K562 (cell line): ENCODE results near the gene MYPN.

Experiments
- ATF3 ChIP-seq, 2 experiments: fragments of 450-650 bp in 1 of 2; sonication (generic) in 1 of 2; formaldehyde crosslinking in 1 of 2; IDR thresholded peaks in 1 of 2; conservative IDR thresholded peaks in 1 of 2; 2 replicates each; pipeline versions ENCODE4 v1.6.1 to v1.8.1; 2016 to 2023; ENCODE audit warnings: mild to moderate bottlenecking in 2 of 2, moderate library complexity in 2 of 2, inconsistent platforms in 1 of 2, missing genetic modification reagents in 1 of 2
- CTCF ChIP-seq, 3 experiments: IDR thresholded peaks in 2 of 3; conservative IDR thresholded peaks in 1 of 3; 2 replicates each; pipeline ENCODE4 v1.5.1; 2011 to 2012; ENCODE audit warnings: low read length in 3 of 3, mild to moderate bottlenecking in 3 of 3, control low read depth in 2 of 3, improper control_type of control experiment in 1 of 3, inconsistent platforms in 1 of 3, low read depth in 1 of 3, mixed read lengths in 1 of 3, moderate library complexity in 1 of 3; ENCODE audit not compliant: insufficient read depth in 2 of 3
- ELF1 ChIP-seq: fragments of 200-800 bp; sonication (Bioruptor generic); IDR thresholded peaks from 2 replicates; pipeline ENCODE4 v1.6.1; 2016; ENCODE audit warnings: missing genetic modification characterization, missing compliant biosample characterization
- MEF2A ChIP-seq: IDR thresholded peaks from 2 replicates; pipeline ENCODE4 v1.6.1; 2011; ENCODE audit warnings: low read depth, mild to moderate bottlenecking, low read length, moderate library complexity; ENCODE audit not compliant: control insufficient read depth
- NR1H2 ChIP-seq: sonication (generic); formaldehyde crosslinking; IDR thresholded peaks from 2 replicates; pipeline ENCODE4 v1.4.0; 2020; ENCODE audit warnings: mild to moderate bottlenecking, missing genetic modification reagents
- U2AF2 ChIP-seq: fragments of 200-400 bp; formaldehyde crosslinking; optimal IDR thresholded peaks from 2 replicates; pipeline ENCODE3; 2017; ENCODE audit warnings: low read depth, mild to moderate bottlenecking, low read length
- ZFP1 ChIP-seq: fragments of 450-650 bp; formaldehyde crosslinking; IDR thresholded peaks from 2 replicates; pipeline ENCODE4 v1.4.0; 2020; ENCODE audit warnings: mild to moderate bottlenecking, mixed read lengths
- ZFP36 ChIP-seq: fragments of 150-350 bp; IDR thresholded peaks from 2 replicates; pipeline ENCODE4 v1.6.1; 2018; ENCODE audit warnings: low read length, low read depth; ENCODE audit not compliant: partially characterized antibody
- TF ChIP-seq, protein P1 (sequence below): fragments of 250-450 bp; sonication (Bioruptor Pico); IDR thresholded peaks from 2 replicates; pipeline ENCODE4 v1.4.0; 2020; ENCODE audit warnings: mild to moderate bottlenecking, moderate library complexity
- TF ChIP-seq, protein P2 (sequence below): sonication (generic); formaldehyde crosslinking; IDR thresholded peaks from 2 replicates; pipeline ENCODE4 v1.8.1; 2023; ENCODE audit warnings: mild to moderate bottlenecking, missing genetic modification reagents, moderate library complexity
- TF ChIP-seq, protein P3 (sequence below), 2 experiments: fragments of 200-800 bp in 1 of 2; sonication (Bioruptor generic) in 1 of 2; sonication (generic) in 1 of 2; formaldehyde crosslinking in 1 of 2; IDR thresholded peaks in 1 of 2; conservative IDR thresholded peaks in 1 of 2; 2 replicates each; pipeline versions ENCODE4 v1.5.0 to v1.6.1; 2016 to 2020; ENCODE audit warnings: missing compliant biosample characterization in 1 of 2, missing genetic modification characterization in 1 of 2, missing genetic modification reagents in 1 of 2

GRCh38 chr10:68099736-68100135 is 9.6 kb upstream of the MYPN start:
- TF ChIP-seq, protein P1, sequence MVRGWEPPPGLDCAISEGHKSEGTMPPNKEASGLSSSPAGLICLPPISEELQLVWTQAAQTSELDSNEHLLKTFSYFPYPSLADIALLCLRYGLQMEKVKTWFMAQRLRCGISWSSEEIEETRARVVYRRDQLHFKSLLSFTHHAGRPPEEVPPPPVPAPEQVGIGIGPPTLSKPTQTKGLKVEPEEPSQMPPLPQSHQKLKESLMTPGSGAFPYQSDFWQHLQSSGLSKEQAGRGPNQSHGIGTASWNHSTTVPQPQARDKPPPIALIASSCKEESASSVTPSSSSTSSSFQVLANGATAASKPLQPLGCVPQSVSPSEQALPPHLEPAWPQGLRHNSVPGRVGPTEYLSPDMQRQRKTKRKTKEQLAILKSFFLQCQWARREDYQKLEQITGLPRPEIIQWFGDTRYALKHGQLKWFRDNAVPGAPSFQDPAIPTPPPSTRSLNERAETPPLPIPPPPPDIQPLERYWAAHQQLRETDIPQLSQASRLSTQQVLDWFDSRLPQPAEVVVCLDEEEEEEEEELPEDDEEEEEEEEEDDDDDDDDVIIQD, result no peak
- TF ChIP-seq, protein P2, sequence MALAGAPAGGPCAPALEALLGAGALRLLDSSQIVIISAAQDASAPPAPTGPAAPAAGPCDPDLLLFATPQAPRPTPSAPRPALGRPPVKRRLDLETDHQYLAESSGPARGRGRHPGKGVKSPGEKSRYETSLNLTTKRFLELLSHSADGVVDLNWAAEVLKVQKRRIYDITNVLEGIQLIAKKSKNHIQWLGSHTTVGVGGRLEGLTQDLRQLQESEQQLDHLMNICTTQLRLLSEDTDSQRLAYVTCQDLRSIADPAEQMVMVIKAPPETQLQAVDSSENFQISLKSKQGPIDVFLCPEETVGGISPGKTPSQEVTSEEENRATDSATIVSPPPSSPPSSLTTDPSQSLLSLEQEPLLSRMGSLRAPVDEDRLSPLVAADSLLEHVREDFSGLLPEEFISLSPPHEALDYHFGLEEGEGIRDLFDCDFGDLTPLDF (CRISPR knock-in tag), result no peak
- no peak for TF ChIP-seq NR1H2 (CRISPR knock-in tag)
- TF ChIP-seq ZFP1 (CRISPR knock-in tag), result no peak
- no peak for TF ChIP-seq ZFP36
- TF ChIP-seq ATF3 (IDR thresholded peaks at IDR 0.05), result no peak
- no peak for TF ChIP-seq ATF3 (CRISPR knock-in tag; conservative IDR thresholded peaks at IDR 0.05)
- TF ChIP-seq MEF2A, result no peak
- no peak for TF ChIP-seq U2AF2
- no peak for TF ChIP-seq ELF1
- TF ChIP-seq CTCF (IDR thresholded peaks at IDR 0.05 in 2 of 3, conservative IDR thresholded peaks at IDR 0.05 in 1 of 3; ENCODE audit: insufficient read depth in 2 of 3, low read depth in 1 of 3, low read length in 3 of 3), result no peak
- TF ChIP-seq, protein P3, sequence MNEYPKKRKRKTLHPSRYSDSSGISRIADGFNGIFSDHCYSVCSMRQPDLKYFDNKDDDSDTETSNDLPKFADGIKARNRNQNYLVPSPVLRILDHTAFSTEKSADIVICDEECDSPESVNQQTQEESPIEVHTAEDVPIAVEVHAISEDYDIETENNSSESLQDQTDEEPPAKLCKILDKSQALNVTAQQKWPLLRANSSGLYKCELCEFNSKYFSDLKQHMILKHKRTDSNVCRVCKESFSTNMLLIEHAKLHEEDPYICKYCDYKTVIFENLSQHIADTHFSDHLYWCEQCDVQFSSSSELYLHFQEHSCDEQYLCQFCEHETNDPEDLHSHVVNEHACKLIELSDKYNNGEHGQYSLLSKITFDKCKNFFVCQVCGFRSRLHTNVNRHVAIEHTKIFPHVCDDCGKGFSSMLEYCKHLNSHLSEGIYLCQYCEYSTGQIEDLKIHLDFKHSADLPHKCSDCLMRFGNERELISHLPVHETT (CRISPR knock-in tag; conservative IDR thresholded peaks at IDR 0.05 in 1 of 2, IDR thresholded peaks at IDR 0.05 in 1 of 2), result no peak
